Stimulated activated CD8-positive, alpha-beta memory T cell treated with anti-CD3 and anti-CD28 coated beads, Interleukin-2, amount 100 ng/mL, for 48 hours (primary cell): Measurements from ENCODE around the gene ELL.

Experiments used
- DNase-seq, 2 donors: peaks; one replicate each; pipeline ENCODE4 v3.0.0-alpha.2; 2020; ENCODE audit warnings: low read depth in 2 of 2

Gene ELL

DNA sequence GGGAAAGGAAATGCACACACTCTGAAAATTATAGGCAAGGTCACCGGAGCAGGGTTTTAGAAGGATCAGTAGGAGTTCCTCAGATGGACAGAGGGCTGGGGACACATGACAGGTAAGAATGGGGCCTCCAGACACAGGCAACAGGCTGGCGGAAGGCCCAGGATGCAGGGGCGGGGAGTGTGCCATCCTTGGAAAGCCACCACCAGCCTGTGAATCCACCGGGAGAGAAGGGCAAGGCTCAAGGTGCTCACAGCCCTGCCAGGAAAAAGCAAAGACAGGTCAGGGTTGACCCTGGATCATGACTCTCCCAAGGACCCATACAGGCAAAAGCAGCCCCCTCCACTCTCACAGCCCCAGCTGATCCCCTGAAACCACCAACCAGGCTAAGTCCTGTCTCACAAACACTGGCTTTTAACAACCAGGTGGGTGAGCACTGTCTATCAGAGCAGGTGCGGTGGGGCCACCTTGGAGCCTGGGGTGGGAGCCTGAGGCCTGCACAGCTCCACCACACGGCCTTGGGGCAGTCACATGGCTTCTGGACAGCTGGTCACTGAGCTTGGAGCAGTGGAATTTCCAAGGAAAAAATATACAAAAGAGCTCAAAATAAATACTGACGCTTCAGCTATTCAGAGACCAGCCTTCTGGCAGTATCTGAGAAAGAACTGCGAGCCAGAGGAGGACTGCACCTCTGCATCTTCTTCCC is 48.7 kb downstream of the ELL start:
- DNase-seq = no peak

DNA sequence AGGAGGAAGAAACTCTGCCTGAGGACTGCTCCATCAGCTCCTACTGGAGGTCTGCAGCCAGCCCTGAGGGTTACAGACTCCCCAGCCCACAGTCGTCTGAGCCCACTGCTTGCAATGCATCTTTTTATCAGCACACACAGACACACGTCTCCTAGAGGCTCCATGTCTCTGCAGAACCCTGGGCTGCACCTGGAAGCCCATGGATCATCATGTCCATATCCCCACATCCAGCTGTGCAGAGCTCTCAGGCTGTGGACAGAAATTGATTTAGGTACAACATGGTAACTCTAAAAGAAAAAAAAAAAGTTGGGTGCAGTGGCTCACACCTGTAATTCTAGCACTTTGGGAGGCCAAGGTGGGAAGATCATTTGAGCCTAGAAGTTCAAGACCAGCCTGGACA is 51.1 kb downstream of the ELL start:
- no peak for DNase-seq

- peak; percentile 46 to 52 for DNase-seq
Observed at GRCh38 chr19:18469069-18469846, 52.6 kb downstream of the ELL start.

- DNase-seq = no peak
Observed at GRCh38 chr19:18468517-18468916, 53.4 kb downstream of the ELL start.

GRCh38 chr19:18467978-18468377 is 53.9 kb downstream of the ELL start:
- DNase-seq = no peak

DNA sequence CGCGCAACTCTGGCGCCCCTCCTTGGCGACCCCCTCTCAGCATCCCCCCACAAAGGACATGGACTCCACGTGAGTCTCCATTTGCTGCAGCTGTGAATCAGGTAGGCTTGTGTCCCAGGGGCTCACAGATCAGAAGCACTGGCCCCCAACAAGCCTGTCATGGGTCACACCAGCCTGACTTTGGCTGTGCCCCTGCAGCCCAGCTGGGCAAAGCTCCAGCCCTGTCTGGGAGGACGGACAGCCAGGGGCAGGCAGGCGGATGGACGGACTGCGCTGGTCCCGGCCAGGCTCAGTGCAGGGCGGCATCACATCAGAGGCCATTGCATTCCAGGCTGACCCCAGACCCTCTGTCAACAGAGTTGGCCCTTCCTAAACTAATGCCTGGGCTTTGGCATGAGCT is 55.5 kb downstream of the ELL start:
- DNase-seq = no peak

- no peak for DNase-seq
Observed at GRCh38 chr19:18465964-18466339, 55.9 kb downstream of the ELL start.

DNA sequence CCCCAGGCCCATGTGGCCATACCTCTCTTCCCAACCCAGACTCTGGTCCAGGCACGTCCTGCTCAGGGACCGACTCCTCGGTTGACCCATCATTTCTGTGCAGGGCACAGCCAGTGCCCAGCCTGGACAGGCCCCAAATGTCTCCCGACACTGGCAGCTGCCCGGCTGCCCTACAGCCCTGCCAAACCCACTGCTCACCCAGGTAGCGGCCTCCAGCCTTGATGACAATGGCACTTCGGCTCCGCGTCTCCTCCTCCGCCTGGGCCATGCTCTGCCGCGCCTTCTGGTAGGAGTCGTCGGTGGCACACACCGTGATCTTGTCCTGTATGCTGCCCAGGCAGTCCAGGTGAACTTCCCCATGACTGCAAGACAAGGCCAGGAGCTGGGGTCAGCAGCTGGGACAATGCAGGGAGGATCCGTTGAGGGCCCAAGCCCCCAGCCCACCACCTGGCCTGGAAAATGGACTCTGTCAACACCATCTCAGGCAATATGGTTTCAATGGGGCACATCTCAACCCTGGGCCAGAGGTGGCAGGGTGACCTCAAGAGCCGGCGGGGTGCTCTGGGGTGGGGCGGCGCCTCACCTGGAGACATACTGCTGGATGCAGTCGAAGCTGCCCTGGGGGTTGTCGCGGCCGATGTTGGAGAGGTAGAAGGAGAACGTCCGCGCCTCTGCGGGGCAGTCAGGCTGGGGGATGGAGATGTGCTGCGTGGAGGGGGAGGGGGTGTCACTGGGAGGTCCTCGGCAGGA is 56.5 kb downstream of the ELL start:
- DNase-seq = no peak

DNA sequence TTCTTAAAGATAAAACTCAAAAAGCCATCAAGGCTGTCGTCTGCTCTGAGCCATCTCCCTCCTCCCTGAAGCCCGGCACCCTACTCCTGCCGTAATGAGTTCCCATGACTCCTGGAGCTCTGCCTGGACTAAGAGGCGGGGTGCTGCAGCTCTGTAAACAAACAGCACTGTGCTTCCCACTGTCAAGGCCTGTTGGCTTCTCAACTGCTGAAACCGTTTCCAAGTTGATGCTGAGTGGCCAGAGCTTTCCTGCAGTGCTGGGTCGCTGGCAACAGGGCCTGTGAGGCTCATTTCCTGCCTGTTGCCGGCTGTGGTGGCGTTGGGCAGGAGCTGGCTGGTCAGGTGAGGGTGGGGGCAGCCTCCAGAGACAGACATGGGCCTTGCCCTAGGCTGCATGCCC is 57.2 kb downstream of the ELL start:
- DNase-seq = no peak

DNA sequence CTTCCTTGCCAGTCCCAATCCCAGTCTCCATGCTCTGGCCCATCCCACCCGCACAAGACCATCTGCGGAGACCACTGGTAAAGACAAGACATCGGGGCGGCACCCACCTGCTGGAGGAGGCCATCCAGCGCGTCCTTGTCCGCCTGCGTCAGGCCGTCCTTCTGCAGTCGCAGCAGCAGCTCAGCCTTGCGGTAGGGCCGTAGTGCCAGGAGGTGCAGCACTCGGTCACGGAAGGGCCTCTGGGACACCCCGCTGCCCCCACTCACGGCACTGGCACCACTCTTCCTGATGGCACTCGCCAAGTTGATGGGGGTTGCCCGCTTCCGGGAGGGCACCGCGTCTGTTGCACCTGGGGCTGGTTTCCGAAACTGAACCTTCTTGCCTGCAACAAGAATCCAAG is 60.4 kb downstream of the ELL start:
- no peak for DNase-seq

DNA sequence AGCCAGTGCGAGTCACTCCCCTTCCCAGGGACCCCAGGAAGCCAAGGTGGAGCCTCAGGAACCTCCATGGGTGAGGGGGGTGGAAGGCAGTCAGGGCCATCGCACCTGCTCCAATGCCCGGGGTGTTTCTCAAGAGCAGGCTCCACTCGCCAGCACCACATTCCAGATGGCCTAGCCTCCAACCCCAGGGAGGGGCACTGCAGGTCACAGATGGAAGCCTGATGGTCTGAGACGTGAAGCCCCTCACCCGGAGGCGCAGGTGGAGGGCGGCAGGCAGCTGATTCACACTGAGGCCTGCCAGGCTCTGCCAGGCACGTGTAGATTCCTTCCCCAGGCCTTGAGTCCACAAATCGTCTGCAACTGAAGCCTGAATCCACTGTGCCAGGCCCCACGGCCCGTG is 61.0 kb downstream of the ELL start:
- no peak for DNase-seq

DNA sequence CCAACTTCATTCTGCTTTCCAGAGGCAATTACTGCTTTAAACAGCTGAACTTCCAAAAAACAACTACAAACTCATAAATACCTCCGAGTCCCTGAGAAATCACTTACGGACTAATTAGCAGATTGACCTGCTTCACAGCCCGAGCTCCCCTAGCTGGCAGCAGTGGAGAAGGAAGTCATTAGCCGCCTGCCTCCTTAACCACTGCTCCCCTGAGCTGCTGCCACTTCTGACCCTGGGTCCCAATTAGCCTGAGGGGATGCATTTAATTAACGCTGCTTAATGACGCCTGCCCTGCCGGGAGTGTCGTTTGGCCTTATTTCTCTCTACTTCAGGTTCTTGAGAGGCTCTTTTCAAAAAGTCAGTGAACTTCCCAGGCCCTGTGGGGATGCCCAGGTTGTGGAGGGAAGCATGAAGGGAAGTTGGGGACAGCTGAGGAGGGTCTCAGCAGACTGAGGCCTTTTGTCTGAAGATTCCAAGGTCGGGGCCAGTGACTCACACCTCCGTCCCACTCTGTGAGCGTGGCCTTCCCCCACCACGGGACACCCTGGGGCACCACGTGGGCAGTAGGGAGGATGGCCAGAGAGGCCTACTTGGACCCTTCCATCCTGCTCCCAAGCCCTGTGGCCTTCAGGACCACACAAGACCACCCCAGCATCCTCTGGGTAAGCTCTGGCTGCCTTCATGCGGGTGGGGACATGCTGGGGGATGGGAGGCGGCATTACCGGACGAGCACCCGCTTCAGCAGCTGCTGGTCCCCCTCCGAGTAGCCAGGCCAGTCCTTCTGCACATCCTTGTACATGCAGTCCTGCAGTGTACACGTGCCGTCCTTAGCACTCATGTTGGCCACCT is 64.2 kb downstream of the ELL start:
- no peak for DNase-seq

DNA sequence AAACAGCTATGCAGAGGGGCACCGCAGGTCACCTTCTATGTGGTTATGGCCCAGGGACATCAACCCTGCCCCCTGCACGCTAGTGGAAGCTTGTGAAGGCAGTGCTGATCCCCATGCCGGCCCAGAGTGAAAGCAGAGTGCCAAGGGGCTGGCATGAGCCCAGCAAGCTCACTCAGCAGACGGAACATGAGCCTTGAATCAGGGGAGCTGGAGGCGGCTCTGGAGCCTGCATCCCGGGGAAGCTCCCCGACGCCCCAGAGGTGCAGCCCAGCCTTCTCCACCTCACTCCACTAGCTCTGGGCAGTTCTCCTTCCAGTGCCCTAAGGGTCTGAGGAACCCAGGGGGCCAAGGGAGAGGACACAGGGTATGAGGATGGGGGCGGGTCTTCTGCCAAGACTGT is 64.9 kb downstream of the ELL start:
- no peak for DNase-seq

GRCh38 chr19:18456279-18456678 is 65.6 kb downstream of the ELL start:
- no peak for DNase-seq

DNA sequence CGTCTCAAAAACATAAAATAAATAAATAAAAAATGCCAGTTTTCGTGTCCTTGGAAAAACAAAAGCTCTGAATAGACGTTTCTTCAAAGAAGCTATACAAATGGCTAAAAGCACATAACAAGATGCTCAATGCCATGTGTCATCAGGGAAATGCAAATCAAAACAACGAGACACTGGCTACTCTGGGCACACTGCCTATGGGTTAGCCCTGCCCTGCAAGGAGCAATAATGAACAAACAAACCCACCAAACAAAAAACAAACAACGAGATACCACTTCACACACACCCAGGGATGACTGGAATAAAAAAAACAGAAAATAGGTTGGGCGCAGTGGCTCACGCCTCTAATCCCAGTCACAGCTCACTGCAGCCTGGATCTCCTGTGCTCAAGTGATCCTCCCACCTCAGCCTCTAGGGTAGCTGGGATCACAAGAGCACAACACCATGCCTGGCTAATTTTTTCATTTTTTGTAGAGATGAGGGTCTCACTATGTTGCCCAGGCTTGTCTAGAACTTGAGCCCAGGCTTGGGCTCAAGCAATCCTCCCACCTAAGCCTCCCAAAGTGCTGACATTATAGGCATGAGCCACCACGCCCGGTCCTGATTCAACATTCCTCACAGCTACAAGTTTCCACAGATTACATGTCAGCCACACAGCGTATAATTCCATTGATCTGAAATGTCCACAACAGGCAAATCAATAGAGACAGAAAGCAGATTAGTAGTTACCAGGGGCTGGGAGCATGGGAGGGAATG is 68.4 kb downstream of the ELL start:
- DNase-seq = no peak

DNA sequence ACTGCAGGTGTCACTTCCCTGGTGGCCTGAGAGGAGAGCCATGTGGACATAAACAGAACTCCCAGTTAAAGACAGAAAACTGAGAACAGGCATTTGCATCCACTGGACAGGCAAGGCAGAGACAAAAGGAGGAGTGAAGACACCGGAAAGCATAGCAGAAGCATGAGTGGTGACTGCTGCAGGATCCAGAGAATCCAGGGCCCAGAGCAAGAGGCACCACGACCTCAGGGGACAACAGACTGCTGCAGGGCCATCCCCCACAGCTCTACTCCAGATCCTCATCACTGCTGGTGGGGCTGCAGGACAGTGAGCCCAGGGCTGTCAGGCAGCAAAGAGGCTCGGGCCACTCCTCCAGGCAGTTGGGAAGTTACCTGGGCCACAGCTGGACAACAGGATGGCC is 69.5 kb downstream of the ELL start:
- DNase-seq = no peak

GRCh38 chr19:18450931-18451836 is 70.7 kb downstream of the ELL start:
- DNase-seq = peak; percentile 81 to 82

DNA sequence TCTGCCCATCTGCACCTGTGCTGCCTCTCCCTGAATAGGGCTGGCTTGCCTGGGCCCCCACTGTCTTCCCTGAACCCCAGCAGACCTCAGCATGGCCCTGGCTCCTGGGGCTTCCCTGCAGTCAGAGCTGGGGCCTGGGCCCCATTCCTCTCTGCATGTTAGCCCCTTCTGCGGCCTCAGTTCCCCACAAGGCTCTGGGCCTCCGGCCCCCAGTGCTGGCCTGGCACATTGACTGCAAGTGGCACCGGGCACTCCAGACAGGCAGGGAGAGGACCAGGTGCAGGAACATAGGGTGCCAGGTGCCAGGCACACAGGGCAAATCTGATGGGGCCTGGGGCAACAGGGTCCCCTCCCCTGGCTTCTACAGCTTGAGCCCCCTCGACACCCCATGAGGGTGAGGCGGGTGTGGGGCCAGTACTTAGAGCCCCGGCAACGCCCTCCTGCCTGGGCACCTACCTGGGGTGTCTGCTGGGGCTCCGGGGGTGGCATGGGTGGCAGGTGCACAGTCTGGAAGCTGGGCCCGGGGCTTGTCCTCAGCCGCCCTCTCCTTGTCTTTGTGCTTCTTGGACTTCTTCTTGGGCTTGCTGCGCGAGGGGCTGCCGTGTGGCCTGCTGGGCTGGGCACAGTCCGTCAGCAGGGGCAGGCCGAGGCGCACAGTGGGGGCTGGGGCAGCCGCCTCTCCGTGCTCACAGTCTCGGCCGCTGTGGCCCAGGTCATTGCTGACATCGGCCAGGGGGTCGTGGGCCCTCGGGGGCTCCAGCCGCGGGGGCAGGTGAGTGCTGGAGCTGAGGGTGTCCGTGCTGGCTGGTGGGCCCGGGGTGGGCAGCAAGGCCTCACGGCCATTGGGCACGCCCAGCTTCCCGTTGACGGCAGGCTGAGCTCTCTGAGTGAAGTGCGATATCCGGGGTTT is 71.6 kb downstream of the ELL start:
- DNase-seq = no peak

GRCh38 chr19:18449552-18449951 is 72.3 kb downstream of the ELL start:
- no peak for DNase-seq
